GM12878 (cell line): ENCODE results near the gene CD163L1. TPM values are rescaled to one million over a fixed set of nuclear protein-coding genes. Genes with fewer than 3 reads are reported as not detected.

Experiments
- ATAC-seq: fragments of 200-7000 bp; cut with Tn5 transposase; 3 replicates; pipeline ENCODE4 v1.9.1; 2020; ENCODE audit warnings: mild to moderate bottlenecking, moderate library complexity
- BruUV-seq: library from RNA; stranded (reverse); fragments of 400-500 nt; replicated peaks from 2 replicates; lab custom pipeline; 2021; lab: Mats Ljungman, UMichigan
- CTCF ChIA-PET: fragments of 300-600 bp; sonication (Branson Sonifier 250); formaldehyde crosslinking; extraction: SDS; loops from one replicate; lab custom pipeline; 2021; ENCODE audit warnings: inconsistent platforms; lab: Yijun Ruan, JAX
- POLR2A ChIA-PET: fragments of 350-600 bp; formaldehyde crosslinking; extraction: SDS; loops from one replicate; lab custom pipeline; 2021; ENCODE audit warnings: inconsistent platforms; lab: Charles Lee
- RAD21 ChIA-PET: fragments of 300-600 bp; sonication (Branson Sonifier 250); formaldehyde crosslinking; loops from one replicate; lab custom pipeline; 2023; ENCODE audit warnings: antibody characterized with exemption; ENCODE audit not compliant: unreplicated experiment; lab: Charles Lee
- SMC1A ChIA-PET: fragments of 300-600 bp; sonication (Branson Sonifier 250); formaldehyde crosslinking; loops from one replicate; lab custom pipeline; 2023; ENCODE audit not compliant: unreplicated experiment, uncharacterized antibody; lab: Charles Lee
- DNase-seq: peaks from one replicate; pipeline ENCODE4 v3.0.0-alpha.2; 2011; ENCODE audit warnings: low read depth, low spot score
- FAIRE-seq: peaks from 3 replicates; lab custom pipeline; 2011; peaks lifted over from hg19 to GRCh38; lab: Jason Lieb, UNC
- H2AFZ ChIP-seq: 2 replicates; pipeline ENCODE4 v1.6.0; 2011; ENCODE audit warnings: low read depth, low read length, control low read depth; ENCODE audit not compliant: control insufficient read depth
- H3K27ac ChIP-seq: 2 replicates; pipeline ENCODE4 v1.5.1; 2011; ENCODE audit warnings: control low read depth; ENCODE audit not compliant: control insufficient read depth, insufficient read depth
- H3K27me3 ChIP-seq, 2 experiments: replicated peaks in 1 of 2; 2 replicates each; pipeline versions ENCODE4 v1.6.0 to v1.6.1; 2011; ENCODE audit warnings: low read length in 1 of 2; ENCODE audit not compliant: control insufficient read depth in 2 of 2, insufficient read depth in 2 of 2
- H3K36me3 ChIP-seq, 2 experiments: 2 replicates each; pipeline ENCODE4 v1.5.1; 2011; ENCODE audit warnings: low read length in 1 of 2; ENCODE audit not compliant: control insufficient read depth in 2 of 2, insufficient read depth in 2 of 2
- H3K4me1 ChIP-seq: 2 replicates; pipeline ENCODE4 v1.6.1; 2011; ENCODE audit warnings: mild to moderate bottlenecking, low read length, moderate library complexity, mixed read lengths; ENCODE audit not compliant: control insufficient read depth, insufficient read depth
- H3K4me2 ChIP-seq: 2 replicates; pipeline ENCODE4 v1.6.0; 2011; ENCODE audit warnings: control low read depth; ENCODE audit not compliant: control insufficient read depth, insufficient read depth
- H3K4me3 ChIP-seq: fragments of 200-600 bp; sonication (generic); 2 replicates; pipeline ENCODE4 v1.5.1; 2016
- H3K79me2 ChIP-seq: 2 replicates; pipeline ENCODE4 v1.6.0; 2011; ENCODE audit warnings: low read length; ENCODE audit not compliant: control insufficient read depth, insufficient read depth
- H3K9ac ChIP-seq: 2 replicates; pipeline ENCODE4 v1.8.0; 2011; ENCODE audit warnings: low read length, control low read depth, mixed read lengths; ENCODE audit not compliant: control insufficient read depth, insufficient read depth
- H3K9me3 ChIP-seq: replicated peaks from 3 replicates; pipeline ENCODE4 v1.5.1; 2011; ENCODE audit warnings: mild to moderate bottlenecking, low read length; ENCODE audit not compliant: control insufficient read depth, insufficient read depth
- H4K20me1 ChIP-seq: 2 replicates; pipeline ENCODE4 v1.6.0; 2011; ENCODE audit not compliant: control insufficient read depth, insufficient read depth
- BACH1 ChIP-seq: fragments of 450-650 bp; IDR thresholded peaks from 2 replicates; pipeline ENCODE4 v1.6.1; 2017; ENCODE audit warnings: mild to moderate bottlenecking, borderline replicate concordance
- BCL11A ChIP-seq: IDR thresholded peaks from 2 replicates; pipeline ENCODE4 v1.6.1; 2011; ENCODE audit warnings: low read depth, low read length
- BHLHE40 ChIP-seq, 2 experiments: fragments of 450-650 bp in 1 of 2; IDR thresholded peaks; 2 replicates each; pipeline ENCODE4 v1.6.1; 2011 to 2017; ENCODE audit warnings: low read depth in 2 of 2, borderline replicate concordance in 1 of 2, improper control_type of control experiment in 1 of 2, low read length in 1 of 2, mild to moderate bottlenecking in 1 of 2
- CHD2 ChIP-seq: IDR thresholded peaks from 2 replicates; pipeline ENCODE4 v1.6.1; 2011; ENCODE audit warnings: low read depth, low read length, improper control_type of control experiment, borderline replicate concordance
- ELK1 ChIP-seq: IDR thresholded peaks from 2 replicates; pipeline ENCODE4 v1.6.1; 2012; ENCODE audit warnings: low read depth, low read length, improper control_type of control experiment
- GABPA ChIP-seq: IDR thresholded peaks from 2 replicates; pipeline ENCODE4 v1.6.1; 2014; ENCODE audit warnings: antibody characterized with exemption, low read depth, mild to moderate bottlenecking, inconsistent platforms
- IRF3 ChIP-seq: fragments of 450-650 bp; IDR thresholded peaks from 2 replicates; pipeline ENCODE4 v1.6.1; 2014; ENCODE audit warnings: mild to moderate bottlenecking
- JUND ChIP-seq: IDR thresholded peaks from 2 replicates; pipeline ENCODE4 v1.6.1; 2012; ENCODE audit warnings: low read depth, mild to moderate bottlenecking, low read length, improper control_type of control experiment, moderate library complexity
- KAT2A ChIP-seq: conservative IDR thresholded peaks from 2 replicates; pipeline ENCODE4 v1.6.1; 2011; ENCODE audit warnings: low read depth, low read length; ENCODE audit not compliant: control insufficient read depth
- KDM1A ChIP-seq: fragments of 200-600 bp; sonication (generic); IDR thresholded peaks from 2 replicates; pipeline ENCODE4 v1.6.1; 2016; ENCODE audit warnings: borderline replicate concordance
- LARP7 ChIP-seq: fragments of 450-650 bp; IDR thresholded peaks from 2 replicates; pipeline ENCODE4 v1.6.1; 2017; ENCODE audit warnings: mild to moderate bottlenecking
- MTA3 ChIP-seq: IDR thresholded peaks from 2 replicates; pipeline ENCODE4 v1.6.1; 2012; ENCODE audit warnings: low read length, inconsistent platforms, borderline replicate concordance
- NFIC ChIP-seq: IDR thresholded peaks from 2 replicates; pipeline ENCODE4 v1.6.1; 2012; ENCODE audit warnings: low read depth, mild to moderate bottlenecking, inconsistent platforms, low read length, moderate library complexity
- NFXL1 ChIP-seq: fragments of 450-650 bp; IDR thresholded peaks from 2 replicates; pipeline ENCODE4 v1.6.1; 2017; ENCODE audit warnings: antibody characterized with exemption, mild to moderate bottlenecking, borderline replicate concordance
- NR2C1 ChIP-seq: fragments of 450-650 bp; IDR thresholded peaks from 2 replicates; pipeline ENCODE4 v1.6.1; 2017; ENCODE audit warnings: antibody characterized with exemption, mild to moderate bottlenecking, moderate library complexity
- PML ChIP-seq: IDR thresholded peaks from 2 replicates; pipeline ENCODE4 v1.6.1; 2012; ENCODE audit warnings: low read length, inconsistent platforms
- SIX5 ChIP-seq: IDR thresholded peaks from 2 replicates; pipeline ENCODE4 v1.6.1; 2011; ENCODE audit warnings: mild to moderate bottlenecking, low read depth, low read length, moderate library complexity; ENCODE audit not compliant: severe bottlenecking
- SMC3 ChIP-seq: IDR thresholded peaks from 2 replicates; pipeline ENCODE4 v1.6.1; 2011; ENCODE audit warnings: low read length, improper control_type of control experiment, borderline replicate concordance
- WGBS: methylation state at CpG from one replicate; pipeline ENCODE4 v1.1.6; 2016; ENCODE audit warnings: low lambda C conversion rate; ENCODE audit not compliant: insufficient replicate concordance, insufficient coverage; ENCODE audit errors: missing lambda C conversion rate; 5-methylcytosine and 5-hydroxymethylcytosine counted together
- in situ Hi-C: fragments of 300-500 bp; cut with MboI; formaldehyde crosslinking; loops from 9 replicates; pipeline ENCODE4 v1.14.3; 2018; ENCODE audit warnings: mixed read lengths
- intact Hi-C: fragments of 100-400 bp; cut with micrococcal nuclease; formaldehyde crosslinking; loops from one replicate; pipeline ENCODE4 v1.14.2; 2022; ENCODE audit not compliant: unreplicated experiment
- polyA plus RNA-seq, 11 experiments: library from polyadenylated mRNA; depleted of rRNA in 4 of 11; unstranded in 6 of 11; stranded (reverse) in 5 of 11; fragments of >200 nt; fragmentation: Nextera tagmentation in 4 of 11; fragmentation: Illumina TruSeq in 1 of 11; extraction: Ambion mirVana in 4 of 11; extraction: Trizol in 1 of 11; gene quantifications; 1 replicate in 1 of 11; 2 replicates in 10 of 11; pipeline versions ENCODE4 v1.2.1 to v1.2.3, GENCODE V29; 2011 to 2016; ENCODE audit warnings: inconsistent platforms in 2 of 11, missing spikeins in 2 of 11, low read depth in 1 of 11
- total RNA-seq, 4 experiments: library from RNA; depleted of rRNA in 3 of 4; stranded (reverse); fragments of >200 nt in 3 of 4; fragmentation: Illumina TruSeq in 1 of 4; extraction: Trizol in 1 of 4; gene quantifications; 2 replicates each; pipeline versions ENCODE4 v1.2.1 to v1.2.3, GENCODE V29; 2013 to 2021

Gene CD163L1
- total and polyA plus RNA-seq, 10 of the 15 experiments (the other 5 are each of a cell fraction or from before 2014, with no cell fraction given) = 0.49 to 2.9 (median 1.6) TPM; not detected in 1

- no peak for ATAC-seq
- no peaks in the 10 kb centered on the region for H3K36me3 ChIP-seq
- TF ChIP-seq MTA3 (no peak), PML (no peak), NFXL1 (no peak), LARP7 (no peak), BCL11A (no peak), GABPA (no peak), ELK1 (no peak), NR2C1 (no peak), SMC3 (no peak), KAT2A (no peak), BHLHE40 (IDR thresholded peaks at IDR 0.05; ENCODE audit: borderline replicate concordance in 1 of 2, low read depth in 2 of 2, low read length in 1 of 2) (no peak), CHD2 (no peak), BACH1 (no peak), KDM1A (no peak), JUND (no peak), SIX5 (no peak), NFIC (no peak), IRF3 (no peak)
- TF ChIP-seq, all 136 proteins: peak for 0
- H3K4me1 ChIP-seq = no peaks in the 10 kb centered on the region
- H3K4me2 ChIP-seq = no peak overlapping the region
- ChIA-PET SMC1A (no interaction called here), POLR2A (no interaction called here), CTCF (no interaction called here), RAD21 (no interaction called here)
- intact Hi-C loops (no loop called here), in situ Hi-C loops (no loop called here)
- H3K9ac ChIP-seq = no peak overlapping the region
- WGBS = 43% methylated on average over 6 of the region's 6 CpGs
- no peak for DNase-seq
- BruUV-seq = no TSS peak
- no peaks in the 10 kb centered on the region for H3K9me3 ChIP-seq
- no peaks in the 10 kb centered on the region for H3K27me3 ChIP-seq
- no peak overlapping the region for H3K4me3 ChIP-seq
- no peak overlapping the region for H2AFZ ChIP-seq
- H3K79me2 ChIP-seq = no peaks in the 10 kb centered on the region
- H4K20me1 ChIP-seq = no peaks in the 10 kb centered on the region
- FAIRE-seq = no peak
- no peak overlapping the region for H3K27ac ChIP-seq
Measured at GRCh38 chr12:7486512-7486911, 42.6 kb upstream of the CD163L1 start.
